K562 (cell line): ENCODE measurements around the gene SLC16A10. TPM values are rescaled to one million over a fixed set of nuclear protein-coding genes. Genes with fewer than 3 reads are reported as not detected.

ENCODE experiments used
- ATAC-seq: fragments of 200-7000 bp; cut with Tn5 transposase; 3 replicates; pipeline ENCODE4 v1.9.1; 2020; ENCODE audit warnings: moderate library complexity
- BruUV-seq: library from RNA; stranded (reverse); fragments of 400-500 nt; replicated peaks from 2 replicates; lab custom pipeline; 2021; lab: Mats Ljungman, UMichigan
- CTCF ChIA-PET: fragments of 300-600 bp; formaldehyde crosslinking; extraction: SDS; loops from one replicate; lab custom pipeline; 2021; ENCODE audit warnings: low intra/inter-chr PET ratio; lab: Yijun Ruan, JAX
- POLR2A ChIA-PET: fragments of 300-600, 350-650 bp; sonication (Branson Sonifier 250); formaldehyde crosslinking; extraction: SDS; loops from one replicate; lab custom pipeline; 2021; ENCODE audit warnings: antibody characterized with exemption, inconsistent platforms; lab: Yijun Ruan, JAX
- DNase-seq, 4 experiments: peaks; one replicate each; pipeline versions ENCODE4 v3.0.0 to v3.0.0-alpha.2; 2011 to 2018; ENCODE audit warnings: low spot score in 3 of 4, mixed read lengths in 3 of 4; ENCODE audit errors: extremely low read depth in 1 of 4
- FAIRE-seq: peaks from 2 replicates; lab custom pipeline; 2011; peaks lifted over from hg19 to GRCh38; lab: Jason Lieb, UNC
- H2AFZ ChIP-seq: 2 replicates; pipeline ENCODE4 v1.6.0; 2011; ENCODE audit warnings: low read depth, low read length, control low read depth, inconsistent platforms
- H3K27ac ChIP-seq: fragments of 200-600 bp; 3 replicates; pipeline ENCODE4 v1.8.0; 2011; ENCODE audit warnings: low read depth, mild to moderate bottlenecking, control low read depth, inconsistent platforms, low read length, moderate library complexity, mixed read lengths; ENCODE audit errors: extremely low read depth
- H3K27me3 ChIP-seq, 2 experiments: fragments of 300-600 bp in 1 of 2; 2 replicates in 1 of 2; 3 replicates in 1 of 2; pipeline versions ENCODE4 v1.6.0 to v1.8.0; 2011; ENCODE audit warnings: inconsistent platforms in 2 of 2, low read length in 2 of 2, mild to moderate bottlenecking in 1 of 2, mixed read lengths in 1 of 2, moderate library complexity in 1 of 2; ENCODE audit not compliant: control insufficient read depth in 2 of 2, insufficient read depth in 2 of 2
- H3K36me3 ChIP-seq: fragments of 300-600 bp; 3 replicates; pipeline ENCODE4 v1.8.0; 2011; ENCODE audit warnings: mild to moderate bottlenecking, low read length, inconsistent platforms; ENCODE audit not compliant: control insufficient read depth, insufficient read depth
- H3K4me1 ChIP-seq, 2 experiments: fragments of 200-600 bp in 1 of 2; replicated peaks in 1 of 2; 2 replicates in 1 of 2; 3 replicates in 1 of 2; pipeline versions ENCODE4 v1.5.1 to v1.8.0; 2011; ENCODE audit warnings: inconsistent platforms in 2 of 2, low read length in 2 of 2, mild to moderate bottlenecking in 1 of 2, mixed read lengths in 1 of 2, moderate library complexity in 1 of 2; ENCODE audit not compliant: control insufficient read depth in 2 of 2, insufficient read depth in 2 of 2
- H3K4me2 ChIP-seq: 2 replicates; pipeline ENCODE4 v1.6.1; 2011; ENCODE audit warnings: low read length, control low read depth, inconsistent platforms, mixed read lengths; ENCODE audit not compliant: insufficient read depth
- H3K4me3 ChIP-seq: fragments of 200-600 bp; sonication (generic), shearing (Covaris generic); 2 replicates; pipeline ENCODE4 v1.5.1; 2016; ENCODE audit warnings: control low read depth, inconsistent platforms
- H3K79me2 ChIP-seq: fragments of 200-600 bp; 3 replicates; pipeline ENCODE4 v1.8.0; 2011; ENCODE audit warnings: low read length, inconsistent platforms; ENCODE audit not compliant: control insufficient read depth, insufficient read depth
- H3K9ac ChIP-seq, 2 experiments: 2 replicates each; pipeline versions ENCODE4 v1.6.0 to v1.6.1; 2011; ENCODE audit warnings: low read depth in 2 of 2, low read length in 2 of 2, control low read depth in 1 of 2, inconsistent platforms in 1 of 2, mild to moderate bottlenecking in 1 of 2, mixed read lengths in 1 of 2; ENCODE audit not compliant: insufficient read depth in 1 of 2
- H3K9me1 ChIP-seq: one replicate; pipeline ENCODE4 v1.6.0; 2011; ENCODE audit warnings: inconsistent platforms, mild to moderate bottlenecking, low read length, moderate library complexity; ENCODE audit not compliant: control insufficient read depth, insufficient read depth
- H3K9me3 ChIP-seq: replicated peaks from 2 replicates; pipeline ENCODE4 v1.5.1; 2011; ENCODE audit warnings: low read depth, low read length, inconsistent platforms; ENCODE audit not compliant: control insufficient read depth, insufficient read depth
- H4K20me1 ChIP-seq: replicated peaks from 2 replicates; pipeline ENCODE4 v1.6.1; 2011; ENCODE audit warnings: low read length, inconsistent platforms, mixed read lengths; ENCODE audit not compliant: control insufficient read depth, insufficient read depth
- ATF1 ChIP-seq, 2 experiments: fragments of 450-650 bp in 1 of 2; IDR thresholded peaks; 2 replicates each; pipeline ENCODE4 v1.6.1; 2016; ENCODE audit warnings: missing compliant biosample characterization in 1 of 2, missing genetic modification characterization in 1 of 2
- CBFA2T2 ChIP-seq: fragments of 450-650 bp; conservative IDR thresholded peaks from 2 replicates; pipeline ENCODE4 v1.6.1; 2017; ENCODE audit warnings: mild to moderate bottlenecking
- LEF1 ChIP-seq: fragments of 450-650 bp; IDR thresholded peaks from 2 replicates; pipeline ENCODE4 v1.6.1; 2016; ENCODE audit warnings: mild to moderate bottlenecking
- MCM5 ChIP-seq: fragments of 450-650 bp; IDR thresholded peaks from 2 replicates; pipeline ENCODE4 v1.6.1; 2016; ENCODE audit warnings: low read depth
- ZNF609 ChIP-seq: sonication (generic); formaldehyde crosslinking; IDR thresholded peaks from 2 replicates; pipeline ENCODE4 v1.8.1; 2023; ENCODE audit warnings: missing genetic modification reagents, mild to moderate bottlenecking, borderline replicate concordance
- WGBS: fragments of 100-300 bp; shearing (Covaris generic); methylation state at CpG from one replicate; pipeline ENCODE4 v1.1.6; 2016; ENCODE audit warnings: low coverage, mixed read lengths; ENCODE audit not compliant: insufficient coverage; ENCODE audit errors: missing lambda C conversion rate; 5-methylcytosine and 5-hydroxymethylcytosine counted together
- in situ Hi-C: fragments of 300-500 bp; cut with MboI; formaldehyde crosslinking; loops from 4 replicates; pipeline ENCODE4 v1.15.0; 2018; ENCODE audit warnings: inconsistent platforms, mixed read lengths
- intact Hi-C: fragments of 100-400 bp; cut with micrococcal nuclease; formaldehyde crosslinking; loops from 2 replicates; pipeline ENCODE4 v1.14.2; 2022
- polyA plus RNA-seq, 8 experiments: library from polyadenylated mRNA; depleted of rRNA in 4 of 8; stranded (reverse) in 5 of 8; unstranded in 3 of 8; fragments of >200 nt; fragmentation: Nextera tagmentation in 2 of 8; fragmentation: Illumina TruSeq in 1 of 8; extraction: Ambion mirVana in 2 of 8; extraction: Trizol in 1 of 8; gene quantifications; 2 replicates each; pipeline versions ENCODE4 v1.2.1 to v1.2.3, GENCODE V29; 2011 to 2014; ENCODE audit warnings: inconsistent platforms in 1 of 8, missing spikeins in 1 of 8
- total RNA-seq, 7 experiments: library from RNA; depleted of rRNA in 6 of 7; stranded (reverse); fragments of >200 nt in 6 of 7; fragmentation: Illumina TruSeq in 2 of 7; extraction: Trizol in 2 of 7; gene quantifications; 2 replicates each; pipeline versions ENCODE4 v1.2.1 to v1.2.3, GENCODE V29; 2011 to 2021; ENCODE audit warnings: low replicate concordance in 1 of 7
- TF ChIP-seq, protein P1 (sequence below), 3 experiments: fragments of 200-800 bp in 1 of 3; fragments of 250-450 bp in 1 of 3; fragments of 450-650 bp in 1 of 3; sonication (Bioruptor Pico) in 1 of 3; sonication (Bioruptor generic) in 1 of 3; formaldehyde crosslinking in 1 of 3; IDR thresholded peaks; 2 replicates each; pipeline versions ENCODE4 v1.6.1 to v1.8.0; 2016 to 2022; ENCODE audit warnings: mild to moderate bottlenecking in 2 of 3, missing genetic modification characterization in 2 of 3, missing compliant biosample characterization in 1 of 3, moderate library complexity in 1 of 3
- TF ChIP-seq, protein P2 (sequence below): IDR thresholded peaks from 2 replicates; pipeline ENCODE4 v1.6.1; 2011; ENCODE audit warnings: borderline replicate concordance, low read depth, mild to moderate bottlenecking, moderate library complexity, low read length; ENCODE audit not compliant: insufficient read depth, poor library complexity, severe bottlenecking

The SLC16A10 gene
- total and polyA plus RNA-seq, 9 of the 15 experiments (the other 6 are each of a cell fraction or from before 2014, with no cell fraction given) = 0.02 to 0.54 (median 0.24) TPM; not detected in 4

DNA sequence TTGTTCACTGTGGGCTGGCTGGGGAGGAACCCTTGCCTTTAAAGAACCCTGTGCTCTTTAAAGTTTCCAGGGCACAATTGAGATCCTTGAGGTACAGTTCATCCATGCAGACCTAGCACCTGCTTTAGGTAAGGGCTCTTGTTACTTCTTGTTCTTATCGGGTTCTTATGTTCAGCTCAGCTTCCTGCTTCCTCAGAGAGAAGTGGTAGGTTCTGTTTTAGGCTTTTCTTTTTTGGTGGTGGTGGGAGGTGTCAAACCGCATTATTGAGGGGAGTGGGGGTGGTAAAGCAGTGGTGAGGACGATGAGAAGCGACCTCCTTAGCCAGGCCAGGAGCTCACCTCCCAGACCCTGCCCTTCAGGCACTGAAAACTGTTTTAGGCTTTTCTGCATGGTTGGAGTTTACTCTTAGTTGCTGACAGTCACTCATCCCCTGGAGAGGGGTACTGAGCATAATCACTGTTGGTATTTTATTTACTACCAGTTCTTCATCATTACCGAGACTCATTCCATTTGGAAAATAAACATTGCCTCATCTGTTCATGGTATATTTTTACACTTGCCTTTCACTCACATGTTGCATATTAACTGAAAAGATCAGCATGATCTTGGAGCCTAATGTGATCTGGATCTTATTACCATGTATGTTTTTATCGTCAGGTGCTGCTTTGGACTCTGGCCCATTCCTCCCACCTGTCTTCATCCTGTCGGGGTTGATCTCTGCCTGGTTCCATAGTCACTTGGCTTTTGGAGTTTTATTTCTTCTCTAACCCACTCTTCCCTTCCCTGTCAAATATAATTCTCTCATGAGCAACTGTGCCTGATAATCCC is 35.4 kb downstream of the SLC16A10 start:
- Histone ChIP-seq H2AFZ (no peak overlapping the region), H3K79me2 (no peaks in the 10 kb centered on the region), H3K9ac (no peak overlapping the region), H3K4me2 (no peak overlapping the region), H3K27ac (no peak overlapping the region), H3K4me3 (no peak overlapping the region), H3K9me1 (no peaks in the 10 kb centered on the region), H3K4me1 (no peaks in the 10 kb centered on the region), H3K27me3 (peaks cover 4 to 11% of the 10 kb centered on the region in 2 experiments; a peak in 4 of 5 replicates), H3K9me3 (no peaks in the 10 kb centered on the region), H4K20me1 (no peaks in the 10 kb centered on the region), H3K36me3 (no peaks in the 10 kb centered on the region)
- POLR2A ChIA-PET = interaction anchor here (0.6 to 0.7 kb wide), 2 partner anchors 69 to 829 kb away, joined by 3 read pairs; no protein-coding TSS in a partner anchor
- WGBS = 0% methylated on average over 7 of the region's 7 CpGs
- ATAC-seq (no peak), DNase-seq (no peak), FAIRE-seq (no peak)
- intact Hi-C loops (no loop called here), in situ Hi-C loops (no loop called here)
- no TSS peak for BruUV-seq
- CTCF ChIA-PET = no interaction called here
- TF ChIP-seq CBFA2T2 (no peak), ZNF609 (no peak), MCM5 (no peak), LEF1 (no peak), ATF1 (CRISPR knock-in tag; IDR thresholded peaks at IDR 0.05) (no peak), ATF1 (tag; IDR thresholded peaks at IDR 0.05) (no peak)
- TF ChIP-seq, protein P1, sequence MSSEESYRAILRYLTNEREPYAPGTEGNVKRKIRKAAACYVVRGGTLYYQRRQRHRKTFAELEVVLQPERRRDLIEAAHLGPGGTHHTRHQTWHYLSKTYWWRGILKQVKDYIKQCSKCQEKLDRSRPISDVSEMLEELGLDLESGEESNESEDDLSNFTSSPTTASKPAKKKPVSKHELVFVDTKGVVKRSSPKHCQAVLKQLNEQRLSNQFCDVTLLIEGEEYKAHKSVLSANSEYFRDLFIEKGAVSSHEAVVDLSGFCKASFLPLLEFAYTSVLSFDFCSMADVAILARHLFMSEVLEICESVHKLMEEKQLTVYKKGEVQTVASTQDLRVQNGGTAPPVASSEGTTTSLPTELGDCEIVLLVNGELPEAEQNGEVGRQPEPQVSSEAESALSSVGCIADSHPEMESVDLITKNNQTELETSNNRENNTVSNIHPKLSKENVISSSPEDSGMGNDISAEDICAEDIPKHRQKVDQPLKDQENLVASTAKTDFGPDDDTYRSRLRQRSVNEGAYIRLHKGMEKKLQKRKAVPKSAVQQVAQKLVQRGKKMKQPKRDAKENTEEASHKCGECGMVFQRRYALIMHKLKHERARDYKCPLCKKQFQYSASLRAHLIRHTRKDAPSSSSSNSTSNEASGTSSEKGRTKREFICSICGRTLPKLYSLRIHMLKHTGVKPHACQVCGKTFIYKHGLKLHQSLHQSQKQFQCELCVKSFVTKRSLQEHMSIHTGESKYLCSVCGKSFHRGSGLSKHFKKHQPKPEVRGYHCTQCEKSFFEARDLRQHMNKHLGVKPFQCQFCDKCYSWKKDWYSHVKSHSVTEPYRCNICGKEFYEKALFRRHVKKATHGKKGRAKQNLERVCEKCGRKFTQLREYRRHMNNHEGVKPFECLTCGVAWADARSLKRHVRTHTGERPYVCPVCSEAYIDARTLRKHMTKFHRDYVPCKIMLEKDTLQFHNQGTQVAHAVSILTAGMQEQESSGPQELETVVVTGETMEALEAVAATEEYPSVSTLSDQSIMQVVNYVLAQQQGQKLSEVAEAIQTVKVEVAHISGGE (CRISPR knock-in tag; IDR thresholded peaks at IDR 0.05) = no peak
- TF ChIP-seq, protein P2, sequence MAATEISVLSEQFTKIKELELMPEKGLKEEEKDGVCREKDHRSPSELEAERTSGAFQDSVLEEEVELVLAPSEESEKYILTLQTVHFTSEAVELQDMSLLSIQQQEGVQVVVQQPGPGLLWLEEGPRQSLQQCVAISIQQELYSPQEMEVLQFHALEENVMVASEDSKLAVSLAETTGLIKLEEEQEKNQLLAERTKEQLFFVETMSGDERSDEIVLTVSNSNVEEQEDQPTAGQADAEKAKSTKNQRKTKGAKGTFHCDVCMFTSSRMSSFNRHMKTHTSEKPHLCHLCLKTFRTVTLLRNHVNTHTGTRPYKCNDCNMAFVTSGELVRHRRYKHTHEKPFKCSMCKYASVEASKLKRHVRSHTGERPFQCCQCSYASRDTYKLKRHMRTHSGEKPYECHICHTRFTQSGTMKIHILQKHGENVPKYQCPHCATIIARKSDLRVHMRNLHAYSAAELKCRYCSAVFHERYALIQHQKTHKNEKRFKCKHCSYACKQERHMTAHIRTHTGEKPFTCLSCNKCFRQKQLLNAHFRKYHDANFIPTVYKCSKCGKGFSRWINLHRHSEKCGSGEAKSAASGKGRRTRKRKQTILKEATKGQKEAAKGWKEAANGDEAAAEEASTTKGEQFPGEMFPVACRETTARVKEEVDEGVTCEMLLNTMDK = no peak
